MCF 10A (cell line): ENCODE results near the gene NAA10. TPM values are rescaled to one million over a fixed set of nuclear protein-coding genes. Genes with fewer than 3 reads are reported as not detected.

ENCODE experiments used
- BruUV-seq: library from RNA; stranded (reverse); fragments of 400-500 nt; replicated peaks from 2 replicates; lab custom pipeline; 2021; lab: Mats Ljungman, UMichigan
- CTCF ChIA-PET: fragments of 300-600 bp; sonication (Branson Sonifier 250); formaldehyde crosslinking; extraction: SDS; loops from one replicate; lab custom pipeline; 2021; ENCODE audit warnings: antibody characterized with exemption, inconsistent platforms; lab: Yijun Ruan, JAX
- POLR2A ChIA-PET: fragments of 300-600, 350-650 bp; sonication (Branson Sonifier 250); formaldehyde crosslinking; extraction: SDS; loops from one replicate; lab custom pipeline; 2020; ENCODE audit warnings: antibody characterized with exemption, inconsistent platforms; lab: Yijun Ruan, JAX
- DNase-seq: peaks from one replicate; pipeline ENCODE4 v3.0.0-alpha.2; 2018; ENCODE audit not compliant: unreplicated experiment
- H3K27ac Mint-ChIP-seq: one replicate; pipeline ENCODE4 v1.8.0; 2022; ENCODE audit warnings: mild to moderate bottlenecking, low read depth, mixed read lengths; ENCODE audit not compliant: unreplicated experiment
- H3K27me3 Mint-ChIP-seq: one replicate; pipeline ENCODE4 v1.8.0; 2022; ENCODE audit warnings: mixed read lengths; ENCODE audit not compliant: insufficient read depth, unreplicated experiment
- H3K36me3 Mint-ChIP-seq: one replicate; pipeline ENCODE4 v1.8.0; 2022; ENCODE audit warnings: mild to moderate bottlenecking, moderate library complexity, mixed read lengths; ENCODE audit not compliant: insufficient read depth, unreplicated experiment
- H3K4me1 Mint-ChIP-seq: one replicate; pipeline ENCODE4 v1.8.0; 2022; ENCODE audit warnings: mixed read lengths; ENCODE audit not compliant: insufficient read depth, unreplicated experiment
- H3K4me3 Mint-ChIP-seq: one replicate; pipeline ENCODE4 v1.8.0; 2022; ENCODE audit warnings: mild to moderate bottlenecking, moderate library complexity, mixed read lengths; ENCODE audit not compliant: unreplicated experiment
- H3K9me3 Mint-ChIP-seq: one replicate; pipeline ENCODE4 v1.8.0; 2022; ENCODE audit warnings: mixed read lengths; ENCODE audit not compliant: unreplicated experiment
- intact Hi-C: fragments of 100-400 bp; cut with micrococcal nuclease; formaldehyde crosslinking; loops from 2 replicates; pipeline ENCODE4 v1.14.1; 2022
- total RNA-seq: library from RNA; stranded (reverse); gene quantifications from 2 replicates; pipeline ENCODE4 v1.2.3, GENCODE V29; 2022
- TF ChIP-seq, protein P1 (sequence below): fragments of 200-600 bp; IDR thresholded peaks from one replicate; pipeline ENCODE4 v1.8.0; 2022; ENCODE audit warnings: antibody characterized with exemption, mild to moderate bottlenecking; ENCODE audit not compliant: unreplicated experiment

NAA10 gene
- total RNA-seq, 1 experiment from 2014 or later = 166 TPM

DNA sequence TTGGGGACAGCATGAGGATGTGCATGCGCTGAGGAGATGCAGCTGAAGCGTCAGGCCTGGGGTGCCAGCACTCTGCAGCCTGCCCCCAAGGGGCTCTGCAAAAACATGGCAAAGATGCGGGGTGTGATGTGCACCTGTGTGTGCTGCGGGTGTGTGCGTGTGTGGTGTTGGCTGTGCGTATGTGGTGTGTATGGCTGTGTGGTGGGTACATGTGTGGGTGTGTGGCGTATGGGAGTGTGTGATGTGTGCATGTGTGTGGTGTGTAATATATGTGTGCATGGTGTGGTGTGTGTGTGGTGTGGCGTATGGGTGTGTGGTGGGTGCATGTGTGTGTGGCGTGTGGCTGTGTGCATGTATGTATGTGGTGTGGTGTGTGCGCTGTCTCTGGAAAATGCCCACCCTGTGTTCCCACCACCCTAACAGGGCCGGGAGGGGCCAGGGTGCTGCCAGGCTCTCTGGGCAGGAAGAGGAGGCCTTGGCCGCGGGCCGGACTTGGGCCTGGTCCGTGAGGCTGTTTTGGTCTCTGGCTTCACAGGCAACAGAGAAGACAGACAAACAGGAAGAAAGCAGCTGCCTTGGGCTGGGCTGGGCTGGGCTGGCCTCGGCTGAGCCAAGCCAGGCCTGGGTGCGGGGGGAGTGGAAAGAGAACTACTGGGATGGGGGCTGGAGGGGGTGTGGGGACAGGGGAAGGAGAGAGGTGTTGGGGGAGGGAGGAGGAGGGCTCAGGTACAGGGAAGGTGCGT is 31.4 kb downstream of the NAA10 start:
- no peaks in the 10 kb centered on the region for H3K36me3 Mint-ChIP-seq
- ChIA-PET CTCF (no interaction called here), POLR2A (no interaction called here)
- intact Hi-C loops = no loop called here
- no peak for DNase-seq
- TF ChIP-seq, protein P1, sequence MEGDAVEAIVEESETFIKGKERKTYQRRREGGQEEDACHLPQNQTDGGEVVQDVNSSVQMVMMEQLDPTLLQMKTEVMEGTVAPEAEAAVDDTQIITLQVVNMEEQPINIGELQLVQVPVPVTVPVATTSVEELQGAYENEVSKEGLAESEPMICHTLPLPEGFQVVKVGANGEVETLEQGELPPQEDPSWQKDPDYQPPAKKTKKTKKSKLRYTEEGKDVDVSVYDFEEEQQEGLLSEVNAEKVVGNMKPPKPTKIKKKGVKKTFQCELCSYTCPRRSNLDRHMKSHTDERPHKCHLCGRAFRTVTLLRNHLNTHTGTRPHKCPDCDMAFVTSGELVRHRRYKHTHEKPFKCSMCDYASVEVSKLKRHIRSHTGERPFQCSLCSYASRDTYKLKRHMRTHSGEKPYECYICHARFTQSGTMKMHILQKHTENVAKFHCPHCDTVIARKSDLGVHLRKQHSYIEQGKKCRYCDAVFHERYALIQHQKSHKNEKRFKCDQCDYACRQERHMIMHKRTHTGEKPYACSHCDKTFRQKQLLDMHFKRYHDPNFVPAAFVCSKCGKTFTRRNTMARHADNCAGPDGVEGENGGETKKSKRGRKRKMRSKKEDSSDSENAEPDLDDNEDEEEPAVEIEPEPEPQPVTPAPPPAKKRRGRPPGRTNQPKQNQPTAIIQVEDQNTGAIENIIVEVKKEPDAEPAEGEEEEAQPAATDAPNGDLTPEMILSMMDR = no peak
- H3K4me3 Mint-ChIP-seq = no peak overlapping the region
- H3K4me1 Mint-ChIP-seq = peaks cover 12% of the 10 kb centered on the region
- H3K27me3 Mint-ChIP-seq = peaks cover 49% of the 10 kb centered on the region
- no peaks in the 10 kb centered on the region for H3K9me3 Mint-ChIP-seq
- no TSS peak for BruUV-seq
- H3K27ac Mint-ChIP-seq = no peak overlapping the region

DNA sequence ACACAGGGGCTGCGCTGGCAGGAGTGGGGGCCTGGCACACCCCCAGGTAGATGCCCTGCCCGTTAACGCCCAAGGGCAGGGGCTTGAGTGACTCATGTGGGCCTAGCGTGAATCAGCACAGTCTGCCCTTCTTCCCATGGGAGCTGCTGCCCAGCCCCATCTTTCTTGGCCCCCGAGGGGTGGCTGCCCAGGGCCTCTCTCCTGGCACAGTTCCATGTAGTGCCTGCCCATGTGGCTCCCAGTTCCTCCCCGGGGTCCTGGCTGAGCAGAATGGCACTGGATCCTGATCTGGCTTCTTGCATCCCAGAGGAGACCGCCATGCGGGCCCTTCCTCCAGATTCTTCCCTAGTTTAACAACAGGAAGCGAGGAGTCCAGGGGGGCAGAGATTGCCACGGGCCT is 32.5 kb downstream of the NAA10 start:
- peak; percentile 41 for DNase-seq
- H3K4me1 Mint-ChIP-seq = peaks cover 12% of the 10 kb centered on the region
- intact Hi-C loops = no loop called here
- H3K4me3 Mint-ChIP-seq = no peak overlapping the region
- TF ChIP-seq, protein P1 = no peak
- ChIA-PET POLR2A (no interaction called here), CTCF (interaction anchor here (0.7 kb wide), 1 partner anchor 29 kb away, joined by 3 read pairs; no protein-coding TSS in a partner anchor)
- no peaks in the 10 kb centered on the region for H3K36me3 Mint-ChIP-seq
- no peak overlapping the region for H3K27ac Mint-ChIP-seq
- H3K27me3 Mint-ChIP-seq = peaks cover 58% of the 10 kb centered on the region
- no TSS peak for BruUV-seq
- no peaks in the 10 kb centered on the region for H3K9me3 Mint-ChIP-seq

DNA sequence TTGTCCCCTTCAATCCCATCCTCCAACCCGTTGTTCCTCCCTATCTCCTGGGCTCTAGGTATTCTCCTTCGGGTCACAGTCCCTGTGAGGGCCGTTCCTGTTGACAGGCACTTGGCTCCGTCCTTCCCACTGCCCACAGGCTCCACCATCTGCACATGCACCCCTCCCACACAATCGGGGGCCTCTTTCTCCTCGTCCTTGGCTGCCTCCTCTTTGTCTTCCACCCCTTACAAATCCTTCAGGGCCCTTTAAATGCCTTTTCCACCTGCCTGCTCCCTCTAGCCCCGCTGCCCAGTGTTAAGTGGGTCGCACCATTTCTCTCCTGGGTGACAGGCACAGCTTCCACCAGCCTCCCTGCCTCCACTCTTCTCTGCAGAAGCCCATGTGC is 33.1 kb downstream of the NAA10 start:
- Mint-ChIP-seq H3K4me3 (peak overlapping the region; percentile 19), H3K27ac (no peak overlapping the region), H3K4me1 (peaks cover 12% of the 10 kb centered on the region), H3K9me3 (no peaks in the 10 kb centered on the region), H3K27me3 (peaks cover 58% of the 10 kb centered on the region), H3K36me3 (no peaks in the 10 kb centered on the region)
- intact Hi-C loops = loop anchor here (1.0 kb wide), 1 partner anchor 46 kb away; no protein-coding TSS in a partner anchor
- no peak for DNase-seq
- CTCF ChIA-PET = no interaction called here
- POLR2A ChIA-PET = no interaction called here
- BruUV-seq = no TSS peak
- TF ChIP-seq, protein P1 = no peak

- H3K9me3 Mint-ChIP-seq = no peaks in the 10 kb centered on the region
- BruUV-seq = no TSS peak
- H3K4me3 Mint-ChIP-seq = peak overlapping the region; percentile 35
- DNase-seq = peak; percentile 76
- POLR2A ChIA-PET = interaction anchor here (0.6 to 1.0 kb wide), 4 partner anchors 24 to 107 kb away, joined by 3 to 4 read pairs (median 3); partner anchors contain the start of genes IDH3G and SSR4
- peaks cover 12% of the 10 kb centered on the region for H3K4me1 Mint-ChIP-seq
- TF ChIP-seq, protein P1 = no peak
- intact Hi-C loops = loop anchor here (1.0 kb wide), 1 partner anchor 46 kb away; no protein-coding TSS in a partner anchor
- H3K27me3 Mint-ChIP-seq = peaks cover 58% of the 10 kb centered on the region
- H3K27ac Mint-ChIP-seq = peak overlapping the region; percentile 12
- no peaks in the 10 kb centered on the region for H3K36me3 Mint-ChIP-seq
- CTCF ChIA-PET = no interaction called here
These were observed 33.7 kb downstream of the NAA10 start for GRCh38 chrX:153900831-153901752.
